Gastroesophageal sphincter (tissue), 4 donors: ENCODE data around the gene SPAST. TPM values are rescaled to one million over a fixed set of nuclear protein-coding genes. Genes with fewer than 3 reads are reported as not detected.
A peak's percentile ranks its signal among the peaks of the same experiment; 100 is the strongest.
"Not testable (repeated sequence)": the region's sequence is repeated elsewhere in the genome, so short reads cannot be mapped to it uniquely, and the experiment has no call there.

Source experiments
- ATAC-seq: fragments of 150-250 bp; one replicate; pipeline ENCODE4 v1.9.1; 2016; ENCODE audit warnings: mild to moderate bottlenecking, moderate library complexity
- H3K27ac ChIP-seq, 4 donors: fragments of 200-600 bp; sonication (generic) in 3 of 4; 1 replicate in 3 of 4; 2 replicates in 1 of 4; pipeline ENCODE4 v1.5.1; 2016 to 2019
- H3K27me3 ChIP-seq: fragments of 200-600 bp; sonication (generic); one replicate; pipeline ENCODE4 v1.5.1; 2019
- H3K36me3 ChIP-seq, 2 donors: fragments of 200-600 bp; sonication (generic); one replicate each; pipeline ENCODE4 v1.5.1; 2019; ENCODE audit warnings: control low read depth in 1 of 2
- H3K4me1 ChIP-seq, 3 donors: fragments of 200-600 bp; sonication (generic); 1 replicate in 2 of 3; 2 replicates in 1 of 3; pipeline ENCODE4 v1.5.1; 2016 to 2019; ENCODE audit warnings: control low read depth in 2 of 3
- H3K4me3 ChIP-seq, 2 donors: fragments of 200-600 bp; sonication (generic); one replicate each; pipeline ENCODE4 v1.5.1; 2019; ENCODE audit warnings: mild to moderate bottlenecking in 1 of 2, moderate library complexity in 1 of 2
- H3K9me3 ChIP-seq, 3 donors: fragments of 200-600 bp; sonication (generic); one replicate each; pipeline ENCODE4 v1.5.1; 2017 to 2019; ENCODE audit warnings: control low read depth in 2 of 3
- EP300 ChIP-seq: sonication (generic); formaldehyde crosslinking; IDR thresholded peaks from one replicate; pipeline ENCODE4 v1.6.1; 2017; ENCODE audit warnings: antibody characterized with exemption, mild to moderate bottlenecking
- POLR2A ChIP-seq, 2 donors: fragments of 450-650 bp; IDR thresholded peaks; one replicate each; pipeline ENCODE4 v1.6.1; 2017; ENCODE audit warnings: antibody characterized with exemption in 2 of 2, mild to moderate bottlenecking in 2 of 2, moderate library complexity in 1 of 2
- POLR2AphosphoS5 ChIP-seq: sonication (generic); formaldehyde crosslinking; IDR thresholded peaks from one replicate; pipeline ENCODE4 v1.6.1; 2017; ENCODE audit warnings: antibody characterized with exemption
- WGBS, 2 donors: methylation state at CpG; one replicate each; pipeline ENCODE4 v1.1.5; 2018; ENCODE audit warnings: low coverage in 1 of 2; 5-methylcytosine and 5-hydroxymethylcytosine counted together
- total RNA-seq, 4 donors: library from RNA; depleted of rRNA; stranded (reverse); fragments of >200 nt; gene quantifications; one replicate each; pipeline ENCODE4 v1.1.0, GENCODE V29; 2016
- TF ChIP-seq, protein P1 (sequence below), 4 experiments: fragments of 200-600 bp in 2 of 4; fragments of 450-650 bp in 2 of 4; sonication (generic) in 1 of 4; IDR thresholded peaks; one replicate each; pipeline ENCODE4 v1.5.1; 2017 to 2019; ENCODE audit warnings: antibody characterized with exemption in 4 of 4, mild to moderate bottlenecking in 2 of 4, moderate library complexity in 2 of 4

SPAST gene, protein sequence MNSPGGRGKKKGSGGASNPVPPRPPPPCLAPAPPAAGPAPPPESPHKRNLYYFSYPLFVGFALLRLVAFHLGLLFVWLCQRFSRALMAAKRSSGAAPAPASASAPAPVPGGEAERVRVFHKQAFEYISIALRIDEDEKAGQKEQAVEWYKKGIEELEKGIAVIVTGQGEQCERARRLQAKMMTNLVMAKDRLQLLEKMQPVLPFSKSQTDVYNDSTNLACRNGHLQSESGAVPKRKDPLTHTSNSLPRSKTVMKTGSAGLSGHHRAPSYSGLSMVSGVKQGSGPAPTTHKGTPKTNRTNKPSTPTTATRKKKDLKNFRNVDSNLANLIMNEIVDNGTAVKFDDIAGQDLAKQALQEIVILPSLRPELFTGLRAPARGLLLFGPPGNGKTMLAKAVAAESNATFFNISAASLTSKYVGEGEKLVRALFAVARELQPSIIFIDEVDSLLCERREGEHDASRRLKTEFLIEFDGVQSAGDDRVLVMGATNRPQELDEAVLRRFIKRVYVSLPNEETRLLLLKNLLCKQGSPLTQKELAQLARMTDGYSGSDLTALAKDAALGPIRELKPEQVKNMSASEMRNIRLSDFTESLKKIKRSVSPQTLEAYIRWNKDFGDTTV
- 10 to 100 TPM; 14.7 to 24.6 (median 15.6) TPM for total RNA-seq

DNA sequence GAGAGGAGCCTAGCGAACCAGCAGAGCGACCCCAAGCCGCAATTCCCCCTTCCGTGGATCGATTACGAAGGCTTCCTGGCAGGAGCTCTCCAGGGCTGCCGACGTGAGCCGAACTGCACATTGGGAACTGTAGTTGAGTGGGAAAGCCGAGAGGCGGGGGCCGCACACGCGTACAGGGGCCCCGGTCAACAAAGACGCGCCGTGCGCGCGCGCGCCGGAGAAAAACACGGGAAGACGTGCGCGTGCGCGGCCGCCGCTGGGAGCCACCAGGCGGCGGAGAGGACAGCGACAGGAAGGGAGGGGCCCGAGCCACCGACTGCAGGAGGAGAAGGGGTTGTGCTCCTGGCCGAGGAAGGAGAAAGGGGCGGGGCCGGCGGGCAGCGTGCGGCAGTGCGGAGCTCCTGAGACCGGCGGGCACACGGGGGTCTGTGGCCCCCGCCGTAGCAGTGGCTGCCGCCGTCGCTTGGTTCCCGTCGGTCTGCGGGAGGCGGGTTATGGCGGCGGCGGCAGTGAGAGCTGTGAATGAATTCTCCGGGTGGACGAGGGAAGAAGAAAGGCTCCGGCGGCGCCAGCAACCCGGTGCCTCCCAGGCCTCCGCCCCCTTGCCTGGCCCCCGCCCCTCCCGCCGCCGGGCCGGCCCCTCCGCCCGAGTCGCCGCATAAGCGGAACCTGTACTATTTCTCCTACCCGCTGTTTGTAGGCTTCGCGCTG, at the start of gene SPAST:
Gene SPAST (plus strand): TSS at position 247 of the 711 bp plus-strand sequence. CDS start 276 bp downstream, at position 523.
- ATAC-seq, result peak; percentile 97
- peaks cover 0 to 36% (median 11%) of the 10 kb centered on the region in 3 donors for H3K4me1 ChIP-seq
- H3K9me3 ChIP-seq, result no peaks in the 10 kb centered on the region
- peaks cover 0 to 8% of the 10 kb centered on the region in 2 donors for H3K36me3 ChIP-seq
- TF ChIP-seq POLR2AphosphoS5, result peak; percentile 65
- TF ChIP-seq, protein P1, sequence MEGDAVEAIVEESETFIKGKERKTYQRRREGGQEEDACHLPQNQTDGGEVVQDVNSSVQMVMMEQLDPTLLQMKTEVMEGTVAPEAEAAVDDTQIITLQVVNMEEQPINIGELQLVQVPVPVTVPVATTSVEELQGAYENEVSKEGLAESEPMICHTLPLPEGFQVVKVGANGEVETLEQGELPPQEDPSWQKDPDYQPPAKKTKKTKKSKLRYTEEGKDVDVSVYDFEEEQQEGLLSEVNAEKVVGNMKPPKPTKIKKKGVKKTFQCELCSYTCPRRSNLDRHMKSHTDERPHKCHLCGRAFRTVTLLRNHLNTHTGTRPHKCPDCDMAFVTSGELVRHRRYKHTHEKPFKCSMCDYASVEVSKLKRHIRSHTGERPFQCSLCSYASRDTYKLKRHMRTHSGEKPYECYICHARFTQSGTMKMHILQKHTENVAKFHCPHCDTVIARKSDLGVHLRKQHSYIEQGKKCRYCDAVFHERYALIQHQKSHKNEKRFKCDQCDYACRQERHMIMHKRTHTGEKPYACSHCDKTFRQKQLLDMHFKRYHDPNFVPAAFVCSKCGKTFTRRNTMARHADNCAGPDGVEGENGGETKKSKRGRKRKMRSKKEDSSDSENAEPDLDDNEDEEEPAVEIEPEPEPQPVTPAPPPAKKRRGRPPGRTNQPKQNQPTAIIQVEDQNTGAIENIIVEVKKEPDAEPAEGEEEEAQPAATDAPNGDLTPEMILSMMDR (IDR thresholded peaks at IDR 0.05), result peak; percentile 42 to 93 (median 78)
- no peak for TF ChIP-seq EP300
- peak in 1 of 2 donors; percentile 26 for TF ChIP-seq POLR2A (IDR thresholded peaks at IDR 0.05)
- no peaks in the 10 kb centered on the region for H3K27me3 ChIP-seq
- peak within 1 kb of the TSS; percentile 79 to 86 for H3K4me3 ChIP-seq
- WGBS, 2 donors, result 0% methylated on average over 3 of the region's 79 CpGs; no CpG with 5 or more reads in 1 of the 2 donors
- peak within 1 kb of the TSS; percentile 89 to 91 (median 90) for H3K27ac ChIP-seq

DNA sequence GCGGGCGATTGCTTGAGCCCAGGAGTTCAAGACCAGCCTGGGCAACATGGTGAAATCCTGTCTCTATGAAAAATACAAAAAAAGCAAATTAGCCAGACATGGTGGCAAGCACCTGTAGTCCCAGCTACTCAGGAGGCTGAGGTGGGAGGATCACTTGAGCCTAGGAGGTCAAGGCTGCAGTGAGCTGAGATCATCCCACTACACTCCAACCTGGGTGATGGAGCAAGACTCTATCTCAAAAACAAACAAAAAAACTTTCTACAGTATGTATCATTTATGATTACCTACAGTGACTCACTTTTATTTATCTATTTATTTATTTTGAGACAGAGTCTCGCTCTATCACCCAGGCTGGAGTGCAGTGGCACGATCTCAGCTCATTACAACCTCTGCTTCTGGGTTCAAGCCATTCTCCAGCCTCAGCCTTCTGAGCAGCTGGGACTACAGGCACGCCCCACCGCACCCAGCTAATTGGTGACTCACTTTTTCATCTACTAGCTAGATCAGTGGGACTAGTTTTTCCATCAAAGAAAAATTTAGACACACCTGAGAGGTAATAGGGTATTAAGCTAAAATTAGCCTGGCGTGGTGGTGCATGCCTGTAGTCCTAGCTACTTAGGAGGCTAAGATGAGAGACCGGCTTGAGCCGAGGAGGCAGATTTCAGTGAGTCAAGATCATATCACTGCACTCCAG, 44.4 kb upstream of the SPAST start:
- not testable (repeated sequence) for H3K27me3 ChIP-seq, H3K27ac ChIP-seq, H3K4me3 ChIP-seq, H3K4me1 ChIP-seq, ATAC-seq, H3K9me3 ChIP-seq
- 91 to 98% methylated on average over 3 to 6 of the region's 9 CpGs for WGBS, 2 donors
- H3K36me3 ChIP-seq, result peaks cover 0 to 87% of the 10 kb centered on the region in 2 donors

DNA sequence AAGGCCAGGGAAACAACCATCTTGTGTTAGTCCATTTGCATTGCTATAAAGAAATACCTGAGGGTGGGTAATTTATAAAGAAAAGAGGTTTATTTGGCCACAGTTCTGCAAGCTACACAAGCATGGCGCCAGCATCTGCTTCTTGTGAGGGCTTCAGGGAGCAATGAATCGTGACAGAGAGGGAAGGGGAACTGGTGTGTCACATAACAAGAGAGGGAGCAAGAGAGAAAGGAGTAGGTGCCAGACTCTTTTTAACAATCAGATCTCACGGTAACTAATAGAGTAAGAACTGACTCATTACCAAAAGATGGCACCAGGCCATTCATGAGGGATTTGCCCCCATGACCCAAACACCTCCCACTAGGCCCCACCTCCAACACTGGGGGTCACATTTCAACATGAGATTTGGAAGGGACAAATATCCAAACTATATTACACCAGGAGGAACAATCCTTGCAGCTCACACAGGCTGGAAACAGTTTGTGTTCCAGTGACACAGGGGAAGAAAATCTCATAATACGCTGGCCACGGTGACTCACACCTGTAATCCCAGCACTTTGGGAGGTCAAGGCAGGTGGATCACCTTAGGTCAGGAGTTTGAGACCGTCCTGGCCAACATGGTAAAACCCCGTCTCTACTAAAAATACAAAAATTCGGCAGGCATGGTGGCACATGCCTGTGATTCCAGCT, 29.0 kb upstream of the SPAST start:
- Histone ChIP-seq H3K4me1 (peaks cover 0 to 28% (median 0%) of the 10 kb centered on the region in 3 donors), H3K36me3 (peaks cover 0 to 66% of the 10 kb centered on the region in 2 donors)
- H3K4me3 ChIP-seq, H3K9me3 ChIP-seq, ATAC-seq, H3K27me3 ChIP-seq, H3K27ac ChIP-seq: not testable (repeated sequence)
- WGBS, 2 donors, result 69 to 70% methylated on average over 3 of the region's 8 CpGs

DNA sequence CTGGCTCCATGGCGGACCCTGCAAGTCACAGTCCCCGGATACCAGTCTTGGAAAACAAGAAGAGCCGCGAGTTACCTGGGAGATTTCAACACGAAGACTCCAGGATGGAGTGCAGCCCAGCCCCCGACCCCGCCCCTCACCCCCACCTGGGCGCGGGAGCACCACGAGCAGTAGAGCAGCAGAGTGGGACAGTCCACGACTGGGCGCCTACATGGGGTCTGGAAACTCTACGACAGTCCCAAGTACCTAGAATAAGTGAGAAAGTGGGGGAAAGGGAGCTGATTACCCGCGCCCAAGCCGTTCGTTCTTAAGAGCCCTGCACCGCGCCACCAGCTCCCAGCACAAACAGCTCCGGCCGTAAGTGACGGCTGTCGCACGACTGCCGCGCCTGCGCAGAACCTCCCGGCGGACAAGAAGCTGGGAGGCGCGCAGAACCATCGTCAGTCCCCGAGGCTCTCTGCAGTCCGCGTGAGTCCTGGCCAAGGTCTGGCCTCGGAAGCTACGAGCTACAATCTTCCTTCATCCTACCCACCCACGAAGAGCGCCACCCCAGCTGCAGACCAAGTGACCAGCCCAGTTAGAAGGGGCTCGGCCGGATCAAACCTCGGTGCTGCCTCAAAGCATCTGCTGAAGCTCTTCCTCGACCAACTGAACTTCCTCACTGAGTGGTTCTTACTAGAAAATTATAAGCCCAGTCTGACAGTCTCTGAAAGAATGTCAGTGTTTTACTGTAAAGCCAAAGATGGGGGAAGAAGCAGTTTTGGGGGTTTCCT, 23.7 kb upstream of the SPAST start, which contains the start of gene DPY30:
Gene DPY30 (minus strand): TSS at position 359 of the 773 bp plus-strand sequence. CDS start 349 bp downstream, at position 10.
- 0% methylated on average over 6 to 7 of the region's 43 CpGs for WGBS, 2 donors
- H3K4me1 ChIP-seq, result peaks cover 0 to 26% (median 0%) of the 10 kb centered on the region in 3 donors
- TF ChIP-seq, protein P1 (IDR thresholded peaks at IDR 0.05), result peak in 1 of 4 experiments; percentile 45
- TF ChIP-seq POLR2A (IDR thresholded peaks at IDR 0.05) (peak; percentile 71 to 80), POLR2AphosphoS5 (peak; percentile 81), EP300 (no peak)
- no peaks in the 10 kb centered on the region for H3K27me3 ChIP-seq
- peaks cover 0 to 32% of the 10 kb centered on the region in 2 donors for H3K36me3 ChIP-seq
- peak within 1 kb of the TSS; percentile 51 to 86 (median 84) for H3K27ac ChIP-seq
- H3K4me3 ChIP-seq, result peak within 1 kb of the TSS; percentile 60 to 95
- peak; percentile 98 for ATAC-seq
- no peaks in the 10 kb centered on the region for H3K9me3 ChIP-seq

DNA sequence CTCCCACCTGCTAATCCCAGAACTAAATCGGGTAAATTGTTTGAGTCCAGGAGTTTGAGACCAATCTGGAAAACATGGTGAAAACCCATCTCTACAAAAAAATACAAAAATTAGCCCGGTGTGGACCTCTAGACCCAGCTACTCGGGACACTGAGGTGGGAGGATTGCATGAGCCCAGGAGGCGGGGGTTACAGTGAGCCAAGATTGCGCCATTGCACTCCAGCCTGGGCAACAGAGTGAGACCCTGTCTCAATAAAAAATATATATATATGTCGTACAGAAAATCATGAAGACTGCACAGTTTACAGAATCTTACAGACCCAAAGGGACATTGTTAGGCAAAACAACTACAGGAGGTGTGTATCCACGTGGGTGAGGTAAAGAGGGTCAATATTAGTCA, 19.8 kb upstream of the SPAST start:
- Histone ChIP-seq H3K27me3 (no peaks in the 10 kb centered on the region), H3K4me3 (no peak overlapping the region), H3K9me3 (no peaks in the 10 kb centered on the region), H3K27ac (no peak overlapping the region), H3K36me3 (no peaks in the 10 kb centered on the region), H3K4me1 (peaks cover 0 to 13% (median 0%) of the 10 kb centered on the region in 3 donors)
- ATAC-seq, result no peak
- 70 to 79% methylated on average over 3 to 7 of the region's 7 CpGs for WGBS, 2 donors
- TF ChIP-seq POLR2AphosphoS5 (no peak), EP300 (no peak), POLR2A (IDR thresholded peaks at IDR 0.05) (no peak)
- TF ChIP-seq, protein P1 (IDR thresholded peaks at IDR 0.05), result no peak
